HEK293T (cell line): ENCODE results near the gene OR6K6.

Experiments
- CTCF ChIA-PET: fragments of 350-600 bp; formaldehyde crosslinking; extraction: SDS; loops from one replicate; lab custom pipeline; 2021; ENCODE audit warnings: antibody characterized with exemption, inconsistent platforms; lab: Yijun Ruan, JAX
- POLR2A ChIA-PET: fragments of 350-600 bp; formaldehyde crosslinking; extraction: SDS; loops from one replicate; lab custom pipeline; 2020; ENCODE audit warnings: antibody characterized with exemption, inconsistent platforms; lab: Yijun Ruan, JAX
- DNase-seq: peaks from one replicate; pipeline ENCODE4 v3.0.0; 2012; ENCODE audit warnings: mixed read lengths; ENCODE audit errors: extremely low spot score
- ARNT ChIP-seq: fragments of 450-650 bp; IDR thresholded peaks from 2 replicates; pipeline ENCODE4 v1.6.1; 2017; ENCODE audit warnings: mild to moderate bottlenecking
- BHLHE40 ChIP-seq: fragments of 450-650 bp; IDR thresholded peaks from 2 replicates; pipeline ENCODE4 v1.6.1; 2016; ENCODE audit warnings: mild to moderate bottlenecking, moderate library complexity, borderline replicate concordance
- CTBP1 ChIP-seq: fragments of 450-650 bp; IDR thresholded peaks from 2 replicates; pipeline ENCODE4 v1.6.1; 2016; ENCODE audit warnings: borderline replicate concordance
- ELF4 ChIP-seq: fragments of 450-650 bp; IDR thresholded peaks from 2 replicates; pipeline ENCODE4 v1.6.1; 2017; ENCODE audit warnings: antibody characterized with exemption
- FOXA1 ChIP-seq: fragments of 450-650 bp; IDR thresholded peaks from 2 replicates; pipeline ENCODE4 v1.6.1; 2016; ENCODE audit warnings: mild to moderate bottlenecking
- FOXK2 ChIP-seq: fragments of 450-650 bp; IDR thresholded peaks from 2 replicates; pipeline ENCODE4 v1.6.1; 2016; ENCODE audit warnings: mild to moderate bottlenecking
- FOXM1 ChIP-seq: fragments of 450-650 bp; IDR thresholded peaks from 2 replicates; pipeline ENCODE4 v1.6.1; 2017; ENCODE audit warnings: mild to moderate bottlenecking, borderline replicate concordance
- HDGF ChIP-seq: fragments of 450-650 bp; IDR thresholded peaks from 2 replicates; pipeline ENCODE4 v1.6.1; 2017; ENCODE audit warnings: antibody characterized with exemption, borderline replicate concordance
- L3MBTL2 ChIP-seq: fragments of 450-650 bp; conservative IDR thresholded peaks from 2 replicates; pipeline ENCODE4 v1.6.1; 2016; ENCODE audit warnings: mild to moderate bottlenecking
- LEF1 ChIP-seq: fragments of 450-650 bp; IDR thresholded peaks from 2 replicates; pipeline ENCODE4 v1.6.1; 2017; ENCODE audit warnings: mild to moderate bottlenecking, borderline replicate concordance
- NFRKB ChIP-seq: fragments of 450-650 bp; IDR thresholded peaks from 2 replicates; pipeline ENCODE4 v1.6.1; 2016; ENCODE audit warnings: mild to moderate bottlenecking, moderate library complexity
- SP1 ChIP-seq: fragments of 450-650 bp; IDR thresholded peaks from 2 replicates; pipeline ENCODE4 v1.6.1; 2017
- SUZ12 ChIP-seq: fragments of 450-650 bp; IDR thresholded peaks from 2 replicates; pipeline ENCODE4 v1.6.1; 2016; ENCODE audit warnings: mild to moderate bottlenecking
- TARDBP ChIP-seq: fragments of 450-650 bp; IDR thresholded peaks from 2 replicates; pipeline ENCODE4 v1.6.1; 2016
- ZNF384 ChIP-seq: fragments of 450-650 bp; IDR thresholded peaks from 2 replicates; pipeline ENCODE4 v1.6.1; 2016
- TF ChIP-seq, protein P1 (sequence below): fragments of 450-650 bp; IDR thresholded peaks from 2 replicates; pipeline ENCODE4 v1.6.1; 2016

The OR6K6 gene

GRCh38 chr1:158720620-158721019 lies 33.9 kb upstream of the OR6K6 start, which contains the start of gene OR6K3:
Gene OR6K3, minus strand, starts transcription at chr1:158720720. Its CDS starts 2,605 bp downstream, at chr1:158718115.
- CTCF ChIA-PET = no interaction called here
- DNase-seq = no peak
- POLR2A ChIA-PET = no interaction called here
- TF ChIP-seq FOXK2 = no peak
- TF ChIP-seq ARNT = no peak
- no peak for TF ChIP-seq FOXM1
- no peak for TF ChIP-seq LEF1
- TF ChIP-seq ZNF384 = no peak
- TF ChIP-seq HDGF = no peak
- TF ChIP-seq FOXA1 = no peak
- TF ChIP-seq SUZ12 = no peak
- TF ChIP-seq, protein P1, sequence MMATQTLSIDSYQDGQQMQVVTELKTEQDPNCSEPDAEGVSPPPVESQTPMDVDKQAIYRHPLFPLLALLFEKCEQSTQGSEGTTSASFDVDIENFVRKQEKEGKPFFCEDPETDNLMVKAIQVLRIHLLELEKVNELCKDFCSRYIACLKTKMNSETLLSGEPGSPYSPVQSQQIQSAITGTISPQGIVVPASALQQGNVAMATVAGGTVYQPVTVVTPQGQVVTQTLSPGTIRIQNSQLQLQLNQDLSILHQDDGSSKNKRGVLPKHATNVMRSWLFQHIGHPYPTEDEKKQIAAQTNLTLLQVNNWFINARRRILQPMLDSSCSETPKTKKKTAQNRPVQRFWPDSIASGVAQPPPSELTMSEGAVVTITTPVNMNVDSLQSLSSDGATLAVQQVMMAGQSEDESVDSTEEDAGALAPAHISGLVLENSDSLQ = no peak
- no peak for TF ChIP-seq TARDBP
- no peak for TF ChIP-seq NFRKB
- no peak for TF ChIP-seq CTBP1
- TF ChIP-seq ELF4 = no peak
- no peak for TF ChIP-seq BHLHE40
- no peak for TF ChIP-seq L3MBTL2
- TF ChIP-seq SP1 = no peak

- no peak for TF ChIP-seq TARDBP
- TF ChIP-seq BHLHE40 = no peak
- TF ChIP-seq HDGF = no peak
- no peak for TF ChIP-seq SP1
- TF ChIP-seq LEF1 = no peak
- TF ChIP-seq CTBP1 = no peak
- no peak for TF ChIP-seq ZNF384
- TF ChIP-seq SUZ12 = no peak
- no peak for TF ChIP-seq NFRKB
- no peak for DNase-seq
- ChIA-PET POLR2A (no interaction called here), CTCF (no interaction called here)
These were observed 30.1 kb upstream of the OR6K6 start for GRCh38 chr1:158724442-158724841.

DNA sequence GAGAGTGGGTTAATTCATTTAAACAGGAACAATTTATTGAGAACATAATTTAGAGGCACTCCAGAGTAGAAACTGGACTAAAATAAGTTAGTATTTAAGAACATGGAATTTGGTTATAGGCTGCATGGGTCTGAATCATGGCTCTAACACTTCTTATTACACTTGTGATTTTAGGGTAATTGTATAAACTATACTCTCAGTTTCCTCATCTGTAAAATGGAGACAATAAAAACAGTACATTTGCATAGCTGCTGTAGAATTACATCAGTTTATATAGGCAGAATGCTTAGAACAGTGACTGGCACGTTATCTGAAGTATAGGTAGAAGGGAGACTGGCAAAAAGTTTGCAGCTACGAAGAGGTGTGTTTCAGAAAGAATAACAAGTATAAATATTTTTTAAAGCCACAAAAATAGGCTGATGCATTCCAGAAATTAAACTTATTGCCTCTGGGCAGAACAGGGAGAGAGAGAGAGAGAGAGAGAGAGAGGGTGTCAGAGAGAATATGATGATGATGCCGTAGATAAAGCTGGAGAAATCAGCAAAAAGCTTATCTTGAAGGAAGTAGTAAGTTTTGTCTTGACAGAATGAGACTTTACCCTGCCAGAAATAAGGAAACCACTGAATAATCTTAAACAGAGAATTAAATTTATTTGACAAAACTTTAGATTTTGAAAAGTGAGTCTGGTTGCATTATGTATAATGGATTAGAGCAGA lies 25.9 kb upstream of the OR6K6 start:
- no peak for TF ChIP-seq SP1
- POLR2A ChIA-PET = no interaction called here
- CTCF ChIA-PET = no interaction called here
- DNase-seq = no peak

DNA sequence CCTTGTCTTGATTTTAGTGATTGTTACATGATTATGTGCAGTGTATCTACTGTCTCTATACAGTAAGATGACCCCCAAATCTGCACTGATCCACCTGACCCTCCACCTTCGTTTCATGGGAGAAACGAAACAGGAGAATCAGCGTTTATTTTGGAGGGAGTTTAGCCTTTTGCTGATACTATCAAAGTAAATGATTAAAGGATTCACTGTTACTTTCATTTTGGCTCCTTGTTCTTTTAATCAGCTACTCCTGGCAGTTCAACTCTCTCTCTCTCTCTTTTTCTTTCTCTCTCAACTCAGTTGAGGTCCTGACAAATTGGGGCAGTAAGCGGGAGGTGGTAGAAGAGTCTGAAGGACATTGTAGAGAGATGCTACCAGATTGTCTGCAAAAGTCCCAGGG lies 24.1 kb upstream of the OR6K6 start:
- ChIA-PET CTCF (no interaction called here), POLR2A (no interaction called here)
- TF ChIP-seq FOXK2 (no peak), FOXA1 (no peak), NFRKB (no peak), SP1 (no peak), ZNF384 (no peak), ELF4 (no peak), CTBP1 (no peak), TARDBP (no peak), ARNT (no peak), LEF1 (no peak)

DNA sequence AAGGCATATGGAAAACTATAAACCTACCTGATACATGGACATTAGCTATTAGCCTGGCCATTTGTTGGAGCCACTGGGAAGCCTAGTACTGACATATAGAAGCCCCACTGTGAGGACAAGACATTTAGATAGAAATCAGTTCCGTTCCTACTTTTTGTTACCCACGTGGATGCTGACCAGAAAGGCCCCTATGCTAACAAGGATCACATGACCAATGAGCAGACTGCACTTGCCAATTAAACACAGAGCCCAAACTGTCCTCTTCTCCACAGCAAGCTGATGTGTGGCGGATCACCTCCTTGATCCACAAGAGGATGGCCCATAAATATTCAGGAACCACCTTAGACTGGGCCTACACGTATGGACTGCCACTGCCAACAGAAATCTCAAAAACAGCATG lies 22.8 kb upstream of the OR6K6 start:
- POLR2A ChIA-PET = no interaction called here
- CTCF ChIA-PET = no interaction called here

More for the DNA sequence above, 24.1 kb upstream of the OR6K6 start:
- DNase-seq = no peak

DNA sequence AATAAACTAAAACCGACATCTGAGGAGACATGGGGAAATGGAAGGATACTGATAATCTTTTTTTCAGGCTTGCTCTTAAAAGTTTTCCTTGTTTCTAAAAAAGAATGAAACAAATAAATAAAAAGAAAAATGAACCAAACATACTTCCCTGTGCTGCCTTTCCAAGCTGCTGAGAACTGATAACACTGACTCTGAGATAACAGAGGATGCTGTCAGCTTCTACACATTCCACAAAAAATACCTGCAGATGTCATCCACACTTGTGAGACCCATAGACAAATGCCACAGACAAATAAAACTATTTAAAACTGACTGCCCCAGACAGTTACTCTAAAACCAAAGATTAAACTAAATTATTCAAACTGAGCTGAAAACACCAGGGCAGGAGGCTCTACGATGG lies 22.0 kb upstream of the OR6K6 start:
- POLR2A ChIA-PET = no interaction called here
- TF ChIP-seq CTBP1 (no peak), SP1 (no peak), FOXA1 (no peak), NFRKB (no peak), TARDBP (no peak), SUZ12 (no peak), HDGF (no peak), FOXM1 (no peak), ARNT (no peak), LEF1 (no peak), BHLHE40 (no peak), ZNF384 (no peak), FOXK2 (no peak)
- TF ChIP-seq, protein P1 = no peak
- no peak for DNase-seq
- CTCF ChIA-PET = no interaction called here

More for the DNA sequence above, 22.8 kb upstream of the OR6K6 start:
- DNase-seq = no peak
- TF ChIP-seq CTBP1 (no peak), SUZ12 (no peak), ZNF384 (no peak), TARDBP (no peak), HDGF (no peak), SP1 (no peak), L3MBTL2 (no peak), FOXK2 (no peak), LEF1 (no peak), NFRKB (no peak), BHLHE40 (no peak), ARNT (no peak), FOXA1 (no peak), FOXM1 (no peak), ELF4 (no peak)
- TF ChIP-seq, protein P1 = no peak
